NB4 (cell line): ENCODE measurements around the gene RIPK4.

Experiments
- CTCF ChIP-seq: IDR thresholded peaks from one replicate; pipeline ENCODE4 v1.5.1; 2012; ENCODE audit warnings: low read depth, low read length
- POLR2A ChIP-seq: IDR thresholded peaks from 2 replicates; pipeline ENCODE4 v1.6.1; 2011; ENCODE audit warnings: mild to moderate bottlenecking; ENCODE audit not compliant: insufficient read length; ENCODE audit errors: extremely low read depth

- TF ChIP-seq POLR2A (no peak), CTCF (no peak)
These were observed 4.2 kb upstream of the RIPK4 start for GRCh38 chr21:41770901-41771624.
